ENCODE measurements around the gene EDC4. TPM values are rescaled to one million over a fixed set of nuclear protein-coding genes. Genes with fewer than 3 reads are reported as not detected.

EDC4 gene
- total and polyA plus RNA-seq, 2 of the 13 experiments (the other 11 are each of a cell fraction or from before 2014, with no cell fraction given) = 51.4 to 59.1 TPM

- TF ChIP-seq ASH2L (IDR thresholded peaks at IDR 0.05; ENCODE audit: insufficient read length, low read depth, low read length) (no peak), MEF2D (CRISPR knock-in tag; IDR thresholded peaks at IDR 0.05) (peak; percentile 26; the same call in 1 of the 2 replicates), SMARCC2 (IDR thresholded peaks at IDR 0.05) (no peak), FOSL2 (CRISPR knock-in tag; IDR thresholded peaks at IDR 0.05) (no peak), FOXA3 (CRISPR knock-in tag; IDR thresholded peaks at IDR 0.05) (no peak), HNF1B (CRISPR knock-in tag; IDR thresholded peaks at IDR 0.05) (no peak), ZSCAN9 (CRISPR knock-in tag; IDR thresholded peaks at IDR 0.05; ENCODE audit: borderline replicate concordance) (no peak), ZNF326 (CRISPR knock-in tag; IDR thresholded peaks at IDR 0.05; ENCODE audit: borderline replicate concordance) (no peak), ERF (CRISPR knock-in tag; IDR thresholded peaks at IDR 0.05) (no peak), SOX6 (IDR thresholded peaks at IDR 0.05) (no peak), SOX6 (CRISPR knock-in tag; IDR thresholded peaks at IDR 0.05) (peak; percentile 35; the same call in 1 of the 2 replicates), NR2F2 (IDR thresholded peaks at IDR 0.05; ENCODE audit: borderline replicate concordance, low read depth) (no peak), KLF9 (CRISPR knock-in tag; IDR thresholded peaks at IDR 0.05; ENCODE audit: low read depth) (no peak), MATR3 (CRISPR knock-in tag; IDR thresholded peaks at IDR 0.05) (no peak), ZNF761 (CRISPR knock-in tag; conservative IDR thresholded peaks at IDR 0.05) (no peak), EP300 (IDR thresholded peaks at IDR 0.05; ENCODE audit: low read depth in 2 of 2, low read length in 2 of 2) (peak in 1 of 2 experiments; percentile 20; a peak in 1 of 4 replicates), EP300 (CRISPR knock-in tag; IDR thresholded peaks at IDR 0.05; ENCODE audit: borderline replicate concordance) (no peak), ZNF569 (CRISPR knock-in tag; IDR thresholded peaks at IDR 0.05; ENCODE audit: borderline replicate concordance) (no peak), ZNF816 (CRISPR knock-in tag; IDR thresholded peaks at IDR 0.05; ENCODE audit: borderline replicate concordance) (no peak), REXO4 (CRISPR knock-in tag; IDR thresholded peaks at IDR 0.05; ENCODE audit: borderline replicate concordance) (no peak)
- TF ChIP-seq, protein P1, sequence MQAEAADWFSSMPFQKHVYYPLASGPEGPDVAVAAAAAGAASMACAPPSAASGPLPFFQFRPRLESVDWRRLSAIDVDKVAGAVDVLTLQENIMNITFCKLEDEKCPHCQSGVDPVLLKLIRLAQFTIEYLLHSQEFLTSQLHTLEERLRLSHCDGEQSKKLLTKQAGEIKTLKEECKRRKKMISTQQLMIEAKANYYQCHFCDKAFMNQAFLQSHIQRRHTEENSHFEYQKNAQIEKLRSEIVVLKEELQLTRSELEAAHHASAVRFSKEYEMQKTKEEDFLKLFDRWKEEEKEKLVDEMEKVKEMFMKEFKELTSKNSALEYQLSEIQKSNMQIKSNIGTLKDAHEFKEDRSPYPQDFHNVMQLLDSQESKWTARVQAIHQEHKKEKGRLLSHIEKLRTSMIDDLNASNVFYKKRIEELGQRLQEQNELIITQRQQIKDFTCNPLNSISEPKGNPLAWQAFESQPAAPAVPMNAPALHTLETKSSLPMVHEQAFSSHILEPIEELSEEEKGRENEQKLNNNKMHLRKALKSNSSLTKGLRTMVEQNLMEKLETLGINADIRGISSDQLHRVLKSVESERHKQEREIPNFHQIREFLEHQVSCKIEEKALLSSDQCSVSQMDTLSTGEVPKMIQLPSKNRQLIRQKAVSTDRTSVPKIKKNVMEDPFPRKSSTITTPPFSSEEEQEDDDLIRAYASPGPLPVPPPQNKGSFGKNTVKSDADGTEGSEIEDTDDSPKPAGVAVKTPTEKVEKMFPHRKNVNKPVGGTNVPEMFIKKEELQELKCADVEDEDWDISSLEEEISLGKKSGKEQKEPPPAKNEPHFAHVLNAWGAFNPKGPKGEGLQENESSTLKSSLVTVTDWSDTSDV (CRISPR knock-in tag; IDR thresholded peaks at IDR 0.05) = no peak
- TF ChIP-seq, protein P2, sequence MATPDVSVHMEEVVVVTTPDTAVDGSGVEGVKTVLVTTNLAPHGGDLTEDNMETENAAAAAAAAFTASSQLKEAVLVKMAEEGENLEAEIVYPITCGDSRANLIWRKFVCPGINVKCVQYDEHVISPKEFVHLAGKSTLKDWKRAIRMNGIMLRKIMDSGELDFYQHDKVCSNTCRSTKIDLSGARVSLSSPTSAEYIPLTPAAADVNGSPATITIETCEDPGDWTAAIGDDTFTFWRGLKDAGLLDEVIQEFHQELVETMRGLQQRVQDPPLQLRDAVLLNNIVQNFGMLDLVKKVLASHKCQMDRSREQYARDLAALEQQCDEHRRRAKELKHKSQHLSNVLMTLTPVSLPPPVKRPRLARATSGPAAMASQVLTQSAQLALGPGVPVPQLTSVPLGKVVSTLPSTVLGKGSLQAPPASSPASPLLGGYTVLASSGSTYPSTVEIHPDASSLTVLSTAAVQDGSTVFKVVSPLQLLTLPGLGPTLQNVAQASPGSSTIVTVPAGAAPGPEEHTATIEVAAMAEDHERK (CRISPR knock-in tag; IDR thresholded peaks at IDR 0.05; ENCODE audit: low read depth) = no peak
- TF ChIP-seq, protein P3, sequence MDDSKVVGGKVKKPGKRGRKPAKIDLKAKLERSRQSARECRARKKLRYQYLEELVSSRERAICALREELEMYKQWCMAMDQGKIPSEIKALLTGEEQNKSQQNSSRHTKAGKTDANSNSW (CRISPR knock-in tag; IDR thresholded peaks at IDR 0.05; ENCODE audit: borderline replicate concordance) = no peak
- TF ChIP-seq, protein P4, sequence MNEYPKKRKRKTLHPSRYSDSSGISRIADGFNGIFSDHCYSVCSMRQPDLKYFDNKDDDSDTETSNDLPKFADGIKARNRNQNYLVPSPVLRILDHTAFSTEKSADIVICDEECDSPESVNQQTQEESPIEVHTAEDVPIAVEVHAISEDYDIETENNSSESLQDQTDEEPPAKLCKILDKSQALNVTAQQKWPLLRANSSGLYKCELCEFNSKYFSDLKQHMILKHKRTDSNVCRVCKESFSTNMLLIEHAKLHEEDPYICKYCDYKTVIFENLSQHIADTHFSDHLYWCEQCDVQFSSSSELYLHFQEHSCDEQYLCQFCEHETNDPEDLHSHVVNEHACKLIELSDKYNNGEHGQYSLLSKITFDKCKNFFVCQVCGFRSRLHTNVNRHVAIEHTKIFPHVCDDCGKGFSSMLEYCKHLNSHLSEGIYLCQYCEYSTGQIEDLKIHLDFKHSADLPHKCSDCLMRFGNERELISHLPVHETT (CRISPR knock-in tag; conservative IDR thresholded peaks at IDR 0.05) = no peak
These were observed 28.9 kb downstream of the EDC4 start (continued) for GRCh38 chr16:67901734-67902133.
